GM18502 (cell line): ENCODE results near the gene ADGRE1.

Experiments used
- ATAC-seq: cut with Tn5 transposase; IDR thresholded peaks from one replicate; pipeline ENCODE4 v1.9.1; 2021; ENCODE audit warnings: mild to moderate bottlenecking; ENCODE audit not compliant: unreplicated experiment, poor library complexity

ADGRE1 gene

GRCh38 chr19:6948884-6949283, 61.5 kb downstream of the ADGRE1 start:
- ATAC-seq, result no peak

GRCh38 chr19:6952956-6953355, 65.6 kb downstream of the ADGRE1 start:
- no peak for ATAC-seq

GRCh38 chr19:6955082-6955481, 67.7 kb downstream of the ADGRE1 start:
- ATAC-seq, result no peak

- no peak for ATAC-seq
Observed at GRCh38 chr19:6956573-6956972, 69.2 kb downstream of the ADGRE1 start.

GRCh38 chr19:6958791-6959190, 71.4 kb downstream of the ADGRE1 start:
- no peak for ATAC-seq

- ATAC-seq, result no peak
Observed at GRCh38 chr19:6963244-6963852, 76.0 kb downstream of the ADGRE1 start.

- no peak for ATAC-seq
Observed at GRCh38 chr19:6963937-6964336, 76.6 kb downstream of the ADGRE1 start.

- ATAC-seq, result no peak
Observed at GRCh38 chr19:6967967-6968366, 80.6 kb downstream of the ADGRE1 start.

GRCh38 chr19:6969490-6969889, 82.1 kb downstream of the ADGRE1 start:
- ATAC-seq, result no peak

GRCh38 chr19:6970021-6970420, 82.6 kb downstream of the ADGRE1 start:
- ATAC-seq, result no peak

GRCh38 chr19:6970443-6970842, 83.1 kb downstream of the ADGRE1 start:
- ATAC-seq, result no peak

GRCh38 chr19:6971366-6971765, 84.0 kb downstream of the ADGRE1 start:
- no peak for ATAC-seq

- no peak for ATAC-seq
Observed at GRCh38 chr19:6976197-6976596, 88.8 kb downstream of the ADGRE1 start.

- ATAC-seq, result no peak
Observed at GRCh38 chr19:6979399-6979798, 92.0 kb downstream of the ADGRE1 start.

GRCh38 chr19:6983448-6983847, 96.1 kb downstream of the ADGRE1 start:
- no peak for ATAC-seq

- ATAC-seq, result no peak
Observed at GRCh38 chr19:6987850-6988249, 100.5 kb downstream of the ADGRE1 start.

GRCh38 chr19:6988257-6988656, 100.9 kb downstream of the ADGRE1 start:
- ATAC-seq, result no peak
